Uterus (tissue), 4 donors: Measurements from ENCODE around the gene DNAJC28. TPM values are rescaled to one million over a fixed set of nuclear protein-coding genes. Genes with fewer than 3 reads are reported as not detected.
"Not testable (repeated sequence)": the region's sequence is repeated elsewhere in the genome, so short reads cannot be mapped to it uniquely, and the experiment has no call there.

ENCODE experiments used
- DNase-seq, 2 donors: peaks; one replicate each; pipeline ENCODE4 v3.0.0-alpha.2; 2019 to 2020
- H3K27ac ChIP-seq, 2 donors: fragments of 200-600 bp; sonication (generic); 1 replicate in 1 of 2; 2 replicates in 1 of 2; pipeline ENCODE4 v1.5.1; 2016 to 2018
- H3K27me3 ChIP-seq, 2 donors: fragments of 200-600 bp; sonication (generic); one replicate each; pipeline ENCODE4 v1.5.1; 2018 to 2019; ENCODE audit warnings: control low read depth in 1 of 2
- H3K36me3 ChIP-seq, 2 donors: fragments of 200-600 bp; sonication (generic); one replicate each; pipeline ENCODE4 v1.5.1; 2019; ENCODE audit warnings: control low read depth in 1 of 2
- H3K4me1 ChIP-seq, 2 donors: fragments of 200-600 bp; sonication (generic); one replicate each; pipeline ENCODE4 v1.5.1; 2018 to 2019; ENCODE audit warnings: control low read depth in 1 of 2
- H3K4me3 ChIP-seq, 2 donors: fragments of 200-600 bp; sonication (generic); 1 replicate in 1 of 2; 2 replicates in 1 of 2; pipeline ENCODE4 v1.5.1; 2018 to 2019; ENCODE audit warnings: mild to moderate bottlenecking in 1 of 2
- H3K9me3 ChIP-seq, 2 donors: fragments of 200-600 bp; sonication (generic); one replicate each; pipeline ENCODE4 v1.5.1; 2019; ENCODE audit warnings: control low read depth in 1 of 2
- CTCF ChIP-seq, 4 experiments: fragments of 200-600 bp in 2 of 4; fragments of 450-650 bp in 2 of 4; sonication (generic) in 2 of 4; IDR thresholded peaks; one replicate each; pipeline ENCODE4 v1.5.1; 2016 to 2019; ENCODE audit warnings: antibody characterized with exemption in 4 of 4, mild to moderate bottlenecking in 2 of 4, moderate library complexity in 1 of 4
- POLR2A ChIP-seq, 2 donors: fragments of 450-650 bp; IDR thresholded peaks; one replicate each; pipeline ENCODE4 v1.6.1; 2016; ENCODE audit warnings: antibody characterized with exemption in 2 of 2, mild to moderate bottlenecking in 1 of 2, moderate library complexity in 1 of 2
- intact Hi-C: fragments of 100-400 bp; cut with DNase I; formaldehyde crosslinking; loops from one replicate; pipeline ENCODE4 v1.15.1; 2023; ENCODE audit warnings: low total_unique reads
- total RNA-seq, 4 donors: library from RNA; depleted of rRNA in 3 of 4; stranded (reverse); fragments of >200 nt in 3 of 4; gene quantifications; one replicate each; pipeline versions ENCODE4 v1.1.0 to v1.2.4, GENCODE V29; 2014 to 2023
- donor health status: DM: yes; HTN: yes; CAD: no.

DNAJC28 gene
- total RNA-seq, 4 donors from 2014 or later, result 1.4 to 2.1 TPM; not detected in 2

DNA sequence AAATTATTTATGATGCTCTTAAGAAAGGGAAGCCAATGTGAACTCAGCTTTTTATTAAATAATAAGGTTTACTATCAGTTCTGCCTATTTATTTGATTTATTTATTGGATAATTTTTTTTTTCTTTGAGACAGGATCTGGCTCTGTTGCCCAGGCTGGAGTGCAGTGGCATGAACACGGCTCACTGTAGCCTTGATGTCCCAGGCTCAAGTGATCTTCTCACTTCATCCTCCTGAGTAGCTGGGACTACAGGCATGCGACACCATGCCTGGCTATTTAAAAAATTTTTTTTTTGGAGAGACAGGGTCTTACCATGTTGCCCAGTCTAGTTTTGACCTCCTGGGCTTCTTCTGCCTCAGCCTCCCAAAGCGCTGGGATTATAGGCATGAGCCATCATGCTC, 21.0 kb upstream of the DNAJC28 start:
- no peak overlapping the region for H3K27ac ChIP-seq
- no peak for TF ChIP-seq POLR2A (IDR thresholded peaks at IDR 0.05)
- TF ChIP-seq CTCF (IDR thresholded peaks at IDR 0.05), result no peak
- H3K4me1 ChIP-seq, result no peaks in the 10 kb centered on the region
- H3K36me3 ChIP-seq, result no peaks in the 10 kb centered on the region
- intact Hi-C loops, result no loop called here
- H3K27me3 ChIP-seq, result no peaks in the 10 kb centered on the region
- DNase-seq, result no peak
- H3K9me3 ChIP-seq, result no peaks in the 10 kb centered on the region
- no peak overlapping the region for H3K4me3 ChIP-seq

DNA sequence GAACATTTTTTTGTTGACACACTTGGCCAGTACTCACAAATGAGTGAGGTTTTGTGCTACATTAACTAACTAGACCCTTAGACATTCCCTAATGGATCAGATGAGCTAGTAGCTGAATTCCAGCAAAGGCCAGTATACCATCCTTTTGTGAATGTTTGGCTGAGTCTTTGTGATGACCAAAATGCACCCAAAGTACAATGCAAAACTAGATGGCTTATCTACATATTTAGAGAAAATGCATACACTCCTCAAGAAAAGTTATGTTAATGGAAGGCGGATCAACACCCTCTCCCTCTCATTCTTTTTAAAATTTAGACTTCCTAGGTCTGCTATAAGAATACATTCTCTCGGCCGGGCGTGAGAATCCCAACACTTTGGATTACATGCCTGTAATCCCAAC, 20.1 kb upstream of the DNAJC28 start:
- H3K36me3 ChIP-seq, result no peaks in the 10 kb centered on the region
- intact Hi-C loops, result no loop called here
- TF ChIP-seq CTCF (IDR thresholded peaks at IDR 0.05), result no peak
- TF ChIP-seq POLR2A (IDR thresholded peaks at IDR 0.05), result no peak

GRCh38 chr21:33510826-33511225, 19.3 kb upstream of the DNAJC28 start:
- intact Hi-C loops, result no loop called here
- H3K36me3 ChIP-seq, result no peaks in the 10 kb centered on the region
- H3K9me3 ChIP-seq, result no peaks in the 10 kb centered on the region
- H3K4me1 ChIP-seq, result no peaks in the 10 kb centered on the region
- H3K4me3 ChIP-seq, result no peak overlapping the region
- no peaks in the 10 kb centered on the region for H3K27me3 ChIP-seq
- H3K27ac ChIP-seq, result no peak overlapping the region
- no peak for DNase-seq
- TF ChIP-seq CTCF (IDR thresholded peaks at IDR 0.05) (no peak), POLR2A (IDR thresholded peaks at IDR 0.05) (no peak)

More for the DNA sequence above, 20.1 kb upstream of the DNAJC28 start:
- no peak for DNase-seq
- no peak overlapping the region for H3K4me3 ChIP-seq
- no peaks in the 10 kb centered on the region for H3K4me1 ChIP-seq
- no peaks in the 10 kb centered on the region for H3K9me3 ChIP-seq
- no peak overlapping the region for H3K27ac ChIP-seq
- no peaks in the 10 kb centered on the region for H3K27me3 ChIP-seq

- H3K27me3 ChIP-seq, H3K27ac ChIP-seq, H3K9me3 ChIP-seq, intact Hi-C loops, DNase-seq, H3K36me3 ChIP-seq, H3K4me3 ChIP-seq, H3K4me1 ChIP-seq: not testable (repeated sequence)
Measured at GRCh38 chr21:33507003-33507402, 15.5 kb upstream of the DNAJC28 start.

DNA sequence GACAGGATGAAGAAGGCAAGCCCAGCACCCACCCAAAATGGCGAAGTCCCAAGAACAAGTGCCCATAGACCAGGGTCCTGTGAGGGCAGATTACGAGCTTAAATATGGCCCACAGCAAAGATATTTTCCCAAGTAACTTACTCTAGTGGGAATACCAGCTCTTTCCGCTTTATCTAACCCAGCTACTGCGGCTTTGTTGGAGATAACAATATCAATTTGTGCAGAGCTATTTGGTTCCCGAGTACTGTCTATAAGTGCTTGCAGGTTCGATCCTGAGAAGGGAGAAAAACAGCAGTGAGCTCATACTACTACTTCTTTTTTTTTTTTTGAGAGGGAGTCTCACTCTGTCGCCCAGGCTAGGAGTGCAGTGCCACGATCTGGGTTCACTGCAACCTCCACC, 14.3 kb upstream of the DNAJC28 start:
- no peak for DNase-seq
- H3K9me3 ChIP-seq, result no peaks in the 10 kb centered on the region
- no peaks in the 10 kb centered on the region for H3K4me1 ChIP-seq
- no peak overlapping the region for H3K27ac ChIP-seq
- no peak overlapping the region for H3K4me3 ChIP-seq
- no peaks in the 10 kb centered on the region for H3K27me3 ChIP-seq
- no peak for TF ChIP-seq POLR2A (IDR thresholded peaks at IDR 0.05)
- TF ChIP-seq CTCF (IDR thresholded peaks at IDR 0.05), result no peak
- H3K36me3 ChIP-seq, result no peaks in the 10 kb centered on the region
- intact Hi-C loops, result no loop called here

GRCh38 chr21:33496345-33496744, 4.8 kb upstream of the DNAJC28 start:
- DNase-seq, result no peak
- Histone ChIP-seq H3K36me3 (no peaks in the 10 kb centered on the region), H3K9me3 (no peaks in the 10 kb centered on the region), H3K4me1 (no peaks in the 10 kb centered on the region), H3K4me3 (no peak overlapping the region), H3K27me3 (no peaks in the 10 kb centered on the region), H3K27ac (no peak overlapping the region)
- intact Hi-C loops, result no loop called here
- TF ChIP-seq CTCF (IDR thresholded peaks at IDR 0.05) (no peak), POLR2A (IDR thresholded peaks at IDR 0.05) (no peak)
